GM12875 (cell line): Measurements from ENCODE around the gene PLIN4.

Source experiments
- H3K4me3 ChIP-seq: one replicate; pipeline ENCODE4 v1.5.1; 2011; ENCODE audit warnings: low read depth, low read length, control low read depth
- TF ChIP-seq, protein P1 (sequence below): IDR thresholded peaks from 2 replicates; pipeline ENCODE4 v1.5.1; 2011; ENCODE audit warnings: low read depth, mild to moderate bottlenecking, control low read depth, inconsistent platforms, low read length, moderate library complexity, borderline replicate concordance; ENCODE audit not compliant: insufficient read depth

PLIN4 gene

DNA sequence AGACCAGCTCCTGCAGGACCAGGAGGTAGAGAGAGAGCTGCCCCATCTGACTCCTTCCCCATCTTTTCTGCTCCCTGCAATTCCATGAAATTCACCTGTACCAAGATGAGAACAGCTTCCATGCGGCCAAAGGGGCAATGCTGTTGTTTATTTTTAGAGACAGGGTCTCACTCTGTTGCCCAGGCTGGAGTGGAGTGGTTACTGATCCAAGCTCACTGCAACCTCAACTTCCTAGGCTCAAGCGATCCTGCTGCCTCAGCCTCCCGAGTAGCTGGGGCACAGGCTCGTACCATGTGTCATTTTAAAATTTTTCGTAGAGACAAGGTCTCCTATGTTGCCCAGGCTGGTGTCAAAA is 3.6 kb upstream of the PLIN4 start:
- TF ChIP-seq, protein P1, sequence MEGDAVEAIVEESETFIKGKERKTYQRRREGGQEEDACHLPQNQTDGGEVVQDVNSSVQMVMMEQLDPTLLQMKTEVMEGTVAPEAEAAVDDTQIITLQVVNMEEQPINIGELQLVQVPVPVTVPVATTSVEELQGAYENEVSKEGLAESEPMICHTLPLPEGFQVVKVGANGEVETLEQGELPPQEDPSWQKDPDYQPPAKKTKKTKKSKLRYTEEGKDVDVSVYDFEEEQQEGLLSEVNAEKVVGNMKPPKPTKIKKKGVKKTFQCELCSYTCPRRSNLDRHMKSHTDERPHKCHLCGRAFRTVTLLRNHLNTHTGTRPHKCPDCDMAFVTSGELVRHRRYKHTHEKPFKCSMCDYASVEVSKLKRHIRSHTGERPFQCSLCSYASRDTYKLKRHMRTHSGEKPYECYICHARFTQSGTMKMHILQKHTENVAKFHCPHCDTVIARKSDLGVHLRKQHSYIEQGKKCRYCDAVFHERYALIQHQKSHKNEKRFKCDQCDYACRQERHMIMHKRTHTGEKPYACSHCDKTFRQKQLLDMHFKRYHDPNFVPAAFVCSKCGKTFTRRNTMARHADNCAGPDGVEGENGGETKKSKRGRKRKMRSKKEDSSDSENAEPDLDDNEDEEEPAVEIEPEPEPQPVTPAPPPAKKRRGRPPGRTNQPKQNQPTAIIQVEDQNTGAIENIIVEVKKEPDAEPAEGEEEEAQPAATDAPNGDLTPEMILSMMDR = no peak

DNA sequence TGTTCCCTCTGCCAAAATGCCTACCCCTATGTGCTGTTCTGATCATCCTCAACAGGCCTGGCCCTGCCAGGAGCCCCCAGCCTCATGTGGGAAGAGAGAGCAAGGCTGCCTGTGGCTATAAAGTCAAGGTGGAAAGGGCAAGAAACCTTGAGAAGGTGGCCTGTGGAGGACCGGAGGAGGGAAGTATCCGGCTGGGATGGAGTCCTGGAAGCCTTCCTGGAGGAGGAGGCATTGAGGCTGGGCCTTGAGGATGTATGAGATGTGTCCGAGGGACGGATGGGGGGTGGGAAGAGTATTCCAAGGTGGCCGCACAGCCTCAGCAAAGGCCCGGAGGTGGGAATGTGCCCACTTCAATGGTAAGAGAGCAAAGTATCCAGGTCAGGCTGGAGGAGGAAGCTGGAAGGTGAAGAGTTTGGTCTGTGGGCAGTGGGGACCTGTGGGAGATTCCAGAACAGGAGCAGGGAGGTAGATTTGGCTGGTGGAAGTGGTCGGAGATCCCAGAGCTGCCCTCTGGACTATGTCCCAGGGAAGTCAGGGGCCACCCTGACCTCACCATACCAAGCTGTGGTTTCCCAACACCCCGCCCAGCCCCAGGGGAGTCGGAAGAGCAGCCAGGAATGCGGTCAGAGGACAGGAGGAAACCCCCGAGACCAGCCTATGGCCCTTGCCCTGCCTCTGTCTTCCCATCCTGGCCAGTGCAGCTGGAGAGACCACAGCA is 3.0 kb upstream of the PLIN4 start:
- no peak overlapping the region for H3K4me3 ChIP-seq
- TF ChIP-seq, protein P1 = no peak

More for the DNA sequence above, 3.6 kb upstream of the PLIN4 start:
- no peak overlapping the region for H3K4me3 ChIP-seq

DNA sequence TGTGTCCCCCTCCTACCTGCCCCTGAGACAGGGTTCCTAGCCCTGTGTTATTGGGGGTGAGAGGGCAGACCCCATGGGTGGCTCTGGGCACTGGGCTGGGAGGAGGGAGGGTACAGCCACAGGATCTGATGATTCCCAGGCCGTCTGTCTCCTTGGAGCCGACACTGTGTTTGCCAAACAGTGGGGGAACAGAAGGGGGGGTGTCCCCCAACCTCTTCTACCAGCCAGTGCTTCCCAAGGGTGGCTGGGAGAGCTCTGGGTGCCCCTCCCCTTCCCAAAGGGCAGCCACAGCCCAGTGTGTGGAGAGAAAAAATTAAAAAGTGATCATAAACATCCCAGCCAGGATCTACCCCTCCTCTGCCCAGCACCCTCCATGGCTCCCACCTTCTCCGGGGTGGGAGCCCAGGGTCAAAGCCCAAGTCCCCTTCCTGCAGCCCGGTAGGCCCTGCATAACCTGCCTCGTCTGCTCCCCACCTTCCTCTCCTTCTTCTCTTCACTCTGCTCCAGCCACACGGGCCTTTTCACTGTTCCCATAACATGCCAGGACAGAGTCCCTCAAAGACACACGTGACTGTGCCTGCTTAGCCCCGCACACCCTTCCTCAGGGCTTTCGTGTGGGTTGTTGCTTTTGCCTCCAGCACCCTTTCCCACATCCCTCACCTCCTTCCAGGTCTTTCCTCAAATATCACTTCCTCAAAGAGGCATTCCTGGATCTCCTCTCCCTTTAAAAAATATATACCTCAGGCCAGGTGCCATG is 1.4 kb upstream of the PLIN4 start:
- TF ChIP-seq, protein P1 = no peak

DNA sequence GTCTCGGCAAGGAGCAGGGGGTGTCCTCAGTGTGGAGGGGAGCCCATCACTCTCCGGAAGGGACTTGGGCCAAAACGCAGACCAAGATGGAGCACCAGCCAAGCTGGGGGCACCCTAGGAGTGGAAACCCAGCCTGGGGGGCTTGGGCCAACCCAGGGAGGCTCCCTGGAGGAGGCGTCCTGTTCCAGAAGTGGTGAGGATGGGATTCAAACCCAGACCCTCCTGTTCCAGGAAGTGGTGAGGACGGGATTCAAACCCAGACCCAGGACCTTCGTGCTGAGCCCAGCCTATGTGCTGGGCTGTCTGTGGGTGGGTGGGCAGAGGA is 848 bp upstream of the PLIN4 start:
- H3K4me3 ChIP-seq = no peak overlapping the region
- TF ChIP-seq, protein P1 = no peak

More for the DNA sequence above, 1.4 kb upstream of the PLIN4 start:
- H3K4me3 ChIP-seq = no peak overlapping the region

DNA sequence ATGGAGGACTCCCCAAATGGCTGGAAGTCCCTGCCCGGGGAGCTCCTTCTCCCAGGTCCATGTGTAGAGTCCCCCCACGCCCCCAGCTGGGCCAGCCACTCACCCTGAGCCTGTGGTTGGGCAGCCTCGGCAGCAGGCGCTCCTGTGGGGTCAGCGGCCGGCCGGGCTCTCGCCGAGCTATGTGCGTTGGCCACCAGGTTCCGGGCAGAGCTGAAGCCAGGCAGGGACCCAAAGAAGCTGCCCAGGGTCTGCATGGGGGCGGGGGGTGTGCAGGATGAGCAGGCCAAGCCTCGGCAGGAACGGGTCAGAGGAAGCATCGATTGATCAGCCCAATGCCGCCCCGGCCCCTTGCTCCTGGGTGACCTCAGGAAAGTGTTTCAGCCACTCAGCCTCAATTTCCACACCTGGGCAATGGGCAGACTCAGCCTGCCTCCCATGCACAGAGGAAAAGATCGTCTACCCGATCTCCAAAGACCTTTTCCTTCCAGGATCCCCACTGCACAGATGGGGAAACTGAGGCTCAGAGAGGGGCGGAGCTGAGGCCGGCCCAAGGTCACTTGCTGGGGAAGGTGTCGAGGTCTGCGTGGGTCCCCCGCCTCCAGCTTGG is 732 bp downstream of the PLIN4 start:
- H3K4me3 ChIP-seq = no peak overlapping the region
- TF ChIP-seq, protein P1 = no peak

DNA sequence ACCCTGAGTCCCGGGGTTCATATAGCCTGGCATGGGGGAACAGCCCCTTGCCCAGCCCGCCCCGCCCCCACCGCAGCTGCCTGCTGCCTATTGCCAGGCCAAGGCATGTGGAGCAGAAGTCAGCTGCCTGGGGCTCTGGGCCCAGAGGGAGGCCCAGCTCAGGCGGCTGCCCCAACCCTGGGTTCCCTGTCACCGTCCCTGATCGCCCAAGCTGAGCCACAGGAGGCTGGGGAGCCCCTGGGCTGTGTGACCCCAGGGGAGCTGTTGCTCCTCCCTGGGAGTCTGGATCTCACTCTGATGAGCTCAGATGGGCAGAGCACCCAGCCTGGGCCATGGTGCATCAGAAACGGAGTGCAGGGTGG is 1.4 kb downstream of the PLIN4 start:
- TF ChIP-seq, protein P1 = no peak
- H3K4me3 ChIP-seq = no peak overlapping the region
